HepG2 (cell line): ENCODE measurements around the gene XAB2. TPM values are rescaled to one million over a fixed set of nuclear protein-coding genes. Genes with fewer than 3 reads are reported as not detected.

Source experiments
- CREB1 ChIP-seq, 2 experiments: fragments of 450-650 bp in 1 of 2; IDR thresholded peaks; 2 replicates each; pipeline ENCODE4 v1.6.1; 2016 to 2017; ENCODE audit warnings: control low read depth in 1 of 2, mild to moderate bottlenecking in 1 of 2, missing compliant biosample characterization in 1 of 2, missing genetic modification characterization in 1 of 2
- E2F1 ChIP-seq: sonication (generic); formaldehyde crosslinking; IDR thresholded peaks from 2 replicates; pipeline ENCODE4 v1.5.0; 2020; ENCODE audit warnings: missing genetic modification reagents
- FUBP1 ChIP-seq: sonication (generic); formaldehyde crosslinking; IDR thresholded peaks from 2 replicates; pipeline ENCODE4 v1.5.1; 2020; ENCODE audit warnings: missing genetic modification reagents, mild to moderate bottlenecking, borderline replicate concordance
- GATAD2A ChIP-seq: IDR thresholded peaks from 2 replicates; pipeline ENCODE4 v1.6.1; 2016
- HNRNPLL ChIP-seq: fragments of 200-400 bp; formaldehyde crosslinking; IDR thresholded peaks from 2 replicates; pipeline ENCODE4 v1.6.1; 2017; ENCODE audit warnings: mild to moderate bottlenecking, low read depth, low read length; ENCODE audit not compliant: poor library complexity, severe bottlenecking
- HOMEZ ChIP-seq: IDR thresholded peaks from 2 replicates; pipeline ENCODE4 v1.6.1; 2016; ENCODE audit warnings: low read depth
- JARID2 ChIP-seq: sonication (generic); formaldehyde crosslinking; IDR thresholded peaks from 2 replicates; pipeline ENCODE4 v1.8.1; 2023; ENCODE audit warnings: missing genetic modification reagents, inconsistent platforms; ENCODE audit not compliant: insufficient replicate concordance
- JDP2 ChIP-seq: sonication (generic); formaldehyde crosslinking; IDR thresholded peaks from 2 replicates; pipeline ENCODE4 v1.8.1; 2022; ENCODE audit warnings: missing genetic modification reagents, borderline replicate concordance
- KDM6A ChIP-seq: IDR thresholded peaks from 2 replicates; pipeline ENCODE4 v1.6.1; 2016; ENCODE audit warnings: low read depth
- MTERF4 ChIP-seq: sonication (generic); formaldehyde crosslinking; IDR thresholded peaks from 2 replicates; pipeline ENCODE4 v1.8.0; 2023; ENCODE audit warnings: mild to moderate bottlenecking, missing genetic modification reagents
- NCOA1 ChIP-seq: sonication (generic); formaldehyde crosslinking; IDR thresholded peaks from 2 replicates; pipeline ENCODE4 v1.9.0; 2021; ENCODE audit warnings: missing genetic modification reagents
- NCOR1 ChIP-seq: fragments of 200-600 bp; sonication (generic); IDR thresholded peaks from 2 replicates; pipeline ENCODE4 v1.7.0; 2017; ENCODE audit warnings: antibody characterized with exemption, low read length, borderline replicate concordance
- NR2C2 ChIP-seq: sonication (generic); formaldehyde crosslinking; IDR thresholded peaks from 2 replicates; pipeline ENCODE4 v1.4.0; 2020; ENCODE audit warnings: missing genetic modification reagents, mild to moderate bottlenecking, moderate library complexity, borderline replicate concordance
- ONECUT2 ChIP-seq: sonication (generic); formaldehyde crosslinking; IDR thresholded peaks from 2 replicates; pipeline ENCODE4 v1.4.0; 2020; ENCODE audit warnings: missing genetic modification reagents
- PAF1 ChIP-seq: IDR thresholded peaks from 2 replicates; pipeline ENCODE4 v1.6.1; 2016; ENCODE audit warnings: missing genetic modification reagents, missing compliant biosample characterization
- PAX8 ChIP-seq: sonication (generic); formaldehyde crosslinking; IDR thresholded peaks from 2 replicates; pipeline ENCODE4 v1.8.0; 2022; ENCODE audit warnings: mild to moderate bottlenecking, missing genetic modification reagents, borderline replicate concordance
- PRMT3 ChIP-seq: sonication (generic); formaldehyde crosslinking; IDR thresholded peaks from 2 replicates; pipeline ENCODE4 v1.8.1; 2022; ENCODE audit warnings: low read depth, mild to moderate bottlenecking, moderate library complexity, missing genetic modification reagents, borderline replicate concordance
- RXRB ChIP-seq: IDR thresholded peaks from 2 replicates; pipeline ENCODE4 v1.6.1; 2016; ENCODE audit warnings: borderline replicate concordance, missing genetic modification reagents, missing compliant biosample characterization
- SP1 ChIP-seq, 2 experiments: fragments of 450-650 bp in 1 of 2; sonication (generic) in 1 of 2; formaldehyde crosslinking in 1 of 2; IDR thresholded peaks; 2 replicates each; pipeline versions ENCODE4 v1.4.0 to v1.6.1; 2016 to 2020; ENCODE audit warnings: missing genetic modification reagents in 1 of 2
- ZFAT ChIP-seq: sonication (generic); formaldehyde crosslinking; conservative IDR thresholded peaks from 2 replicates; pipeline ENCODE4 v1.8.1; 2023; ENCODE audit warnings: missing genetic modification reagents, inconsistent platforms
- ZNF234 ChIP-seq: sonication (generic); formaldehyde crosslinking; conservative IDR thresholded peaks from 2 replicates; pipeline ENCODE4 v1.5.1; 2020; ENCODE audit warnings: mild to moderate bottlenecking, missing genetic modification reagents
- ZNF33A ChIP-seq: sonication (generic); formaldehyde crosslinking; IDR thresholded peaks from 2 replicates; pipeline ENCODE4 v1.5.1; 2020; ENCODE audit warnings: missing genetic modification reagents, mild to moderate bottlenecking, moderate library complexity, borderline replicate concordance
- ZNF563 ChIP-seq: sonication (generic); formaldehyde crosslinking; IDR thresholded peaks from 2 replicates; pipeline ENCODE4 v1.8.0; 2022; ENCODE audit warnings: mild to moderate bottlenecking, moderate library complexity, missing genetic modification reagents
- ZNF629 ChIP-seq: sonication (generic); formaldehyde crosslinking; conservative IDR thresholded peaks from 2 replicates; pipeline ENCODE4 v1.5.0; 2020; ENCODE audit warnings: missing genetic modification reagents
- ZNF839 ChIP-seq: sonication (generic); formaldehyde crosslinking; IDR thresholded peaks from 2 replicates; pipeline ENCODE4 v1.4.0; 2020; ENCODE audit warnings: missing genetic modification reagents, mild to moderate bottlenecking, borderline replicate concordance
- polyA plus RNA-seq, 8 experiments: library from polyadenylated mRNA; depleted of rRNA in 3 of 8; stranded (reverse) in 7 of 8; unstranded in 1 of 8; fragments of >200 nt; fragmentation: Illumina TruSeq in 4 of 8; extraction: Trizol in 4 of 8; gene quantifications; 2 replicates each; pipeline versions ENCODE4 v1.2.1 to v1.2.3, GENCODE V29; 2011 to 2016; ENCODE audit warnings: low read depth in 4 of 8, missing spikeins in 1 of 8, mixed read lengths in 1 of 8; ENCODE audit not compliant: insufficient read depth in 1 of 8
- total RNA-seq, 5 experiments: library from RNA; depleted of rRNA; stranded (reverse); fragments of >200 nt; fragmentation: Illumina TruSeq; extraction: Trizol; gene quantifications; 2 replicates each; pipeline ENCODE4 v1.2.3, GENCODE V29; 2016; ENCODE audit warnings: low read depth in 1 of 5

The XAB2 gene
- total and polyA plus RNA-seq, 2 of the 13 experiments (the other 11 are each of a cell fraction or from before 2014, with no cell fraction given): 6.2 to 23.9 TPM

GRCh38 chr19:7636691-7637373 is 7.5 kb upstream of the XAB2 start, which contains the start of gene STXBP2 (continued):
- peak; percentile 69; the same call in 1 of the 2 replicates for TF ChIP-seq MTERF4
- TF ChIP-seq NCOA1 (CRISPR knock-in tag): no peak
- TF ChIP-seq PAF1 (CRISPR knock-in tag): no peak
- TF ChIP-seq ZFAT (CRISPR knock-in tag): no peak
- no peak for TF ChIP-seq ZNF839 (CRISPR knock-in tag)
- TF ChIP-seq ZNF563: peak; percentile 66; the same call in 1 of the 2 replicates
- no peak for TF ChIP-seq PRMT3 (CRISPR knock-in tag)
- no peak for TF ChIP-seq PAX8 (CRISPR knock-in tag)
- TF ChIP-seq CREB1 (IDR thresholded peaks at IDR 0.05): peak; percentile 53
- no peak for TF ChIP-seq CREB1 (CRISPR knock-in tag; IDR thresholded peaks at IDR 0.05)
- no peak for TF ChIP-seq ONECUT2 (CRISPR knock-in tag)
- no peak for TF ChIP-seq JARID2 (CRISPR knock-in tag)
- no peak for TF ChIP-seq HOMEZ (CRISPR knock-in tag)
- no peak for TF ChIP-seq JDP2
- no peak for TF ChIP-seq GATAD2A
- TF ChIP-seq ZNF33A (CRISPR knock-in tag): no peak
- no peak for TF ChIP-seq NR2C2 (CRISPR knock-in tag)
- TF ChIP-seq FUBP1 (CRISPR knock-in tag): no peak
- TF ChIP-seq ZNF629 (CRISPR knock-in tag): peak; percentile 37; the same call in 1 of the 2 replicates
- no peak for TF ChIP-seq NCOR1
- peak; percentile 25 for TF ChIP-seq HNRNPLL
- TF ChIP-seq E2F1 (CRISPR knock-in tag): no peak
- no peak for TF ChIP-seq KDM6A (CRISPR knock-in tag)
- TF ChIP-seq SP1 (IDR thresholded peaks at IDR 0.05): no peak
- peak; percentile 90 for TF ChIP-seq SP1 (CRISPR knock-in tag; IDR thresholded peaks at IDR 0.05)
- no peak for TF ChIP-seq RXRB
- TF ChIP-seq ZNF234: no peak
